ENCODE data around the gene ATG9A.
A peak's percentile ranks its signal among the peaks of the same experiment; 100 is the strongest.

ATG9A gene

DNA sequence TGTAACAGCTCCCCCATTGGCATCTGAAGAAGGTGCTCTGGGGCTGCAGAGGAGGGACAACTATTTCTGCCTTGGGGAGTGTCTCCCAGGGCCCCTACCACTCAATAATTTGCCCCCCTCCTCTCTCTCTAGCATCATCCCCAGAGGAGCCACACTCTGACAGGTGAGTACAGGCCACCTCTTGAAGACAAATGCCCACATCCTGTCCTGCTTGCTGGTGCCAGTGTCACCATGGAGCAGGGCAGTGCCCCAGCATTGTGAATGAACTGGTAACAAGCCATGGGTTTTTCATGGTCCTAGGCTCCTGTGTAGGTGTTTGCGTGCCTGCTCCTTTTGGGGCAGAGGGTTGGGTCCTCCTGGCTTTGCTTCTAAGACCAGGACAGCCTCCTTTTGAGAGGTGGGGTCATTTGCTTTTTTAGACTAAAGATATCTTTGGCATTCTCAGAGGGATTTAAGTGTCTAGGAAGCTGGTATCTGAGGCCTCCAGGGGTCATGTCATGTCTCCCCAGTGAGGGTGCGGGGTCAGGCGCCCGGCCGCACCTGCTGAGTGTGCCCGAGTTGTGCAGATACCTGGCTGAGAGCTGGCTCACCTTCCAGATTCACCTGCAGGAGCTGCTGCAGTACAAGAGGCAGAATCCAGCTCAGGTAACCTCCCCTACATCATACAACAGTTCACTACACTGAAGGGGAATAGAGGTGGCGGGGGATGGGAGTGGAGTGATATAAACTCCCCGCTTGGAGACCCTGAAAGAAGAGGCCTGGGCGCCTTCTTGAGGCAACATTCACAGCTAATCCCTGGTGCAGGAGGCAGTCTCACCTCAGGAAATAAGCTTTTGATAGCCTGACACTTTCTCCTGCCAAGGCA, 49.6 kb downstream of the ATG9A start:
- TF ChIP-seq POLR2AphosphoS5 (IDR thresholded peaks at IDR 0.05; ENCODE audit: low read depth, low read length) (no peak), POU2F2 (IDR thresholded peaks at IDR 0.05; ENCODE audit: low read depth, low read length) (no peak), PAX5 (IDR thresholded peaks at IDR 0.05; ENCODE audit: insufficient read depth, low read length, severe bottlenecking) (no peak), SPI1 (IDR thresholded peaks at IDR 0.05; ENCODE audit: low read depth, low read length) (no peak), TAF1 (IDR thresholded peaks at IDR 0.05; ENCODE audit: low read depth, low read length) (no peak), POLR2A (IDR thresholded peaks at IDR 0.05; ENCODE audit: low read depth, low read length) (no peak)
- DNase-seq (ENCODE audit: insufficient read length, low spot score) = no peak
- no peak for FAIRE-seq

DNA sequence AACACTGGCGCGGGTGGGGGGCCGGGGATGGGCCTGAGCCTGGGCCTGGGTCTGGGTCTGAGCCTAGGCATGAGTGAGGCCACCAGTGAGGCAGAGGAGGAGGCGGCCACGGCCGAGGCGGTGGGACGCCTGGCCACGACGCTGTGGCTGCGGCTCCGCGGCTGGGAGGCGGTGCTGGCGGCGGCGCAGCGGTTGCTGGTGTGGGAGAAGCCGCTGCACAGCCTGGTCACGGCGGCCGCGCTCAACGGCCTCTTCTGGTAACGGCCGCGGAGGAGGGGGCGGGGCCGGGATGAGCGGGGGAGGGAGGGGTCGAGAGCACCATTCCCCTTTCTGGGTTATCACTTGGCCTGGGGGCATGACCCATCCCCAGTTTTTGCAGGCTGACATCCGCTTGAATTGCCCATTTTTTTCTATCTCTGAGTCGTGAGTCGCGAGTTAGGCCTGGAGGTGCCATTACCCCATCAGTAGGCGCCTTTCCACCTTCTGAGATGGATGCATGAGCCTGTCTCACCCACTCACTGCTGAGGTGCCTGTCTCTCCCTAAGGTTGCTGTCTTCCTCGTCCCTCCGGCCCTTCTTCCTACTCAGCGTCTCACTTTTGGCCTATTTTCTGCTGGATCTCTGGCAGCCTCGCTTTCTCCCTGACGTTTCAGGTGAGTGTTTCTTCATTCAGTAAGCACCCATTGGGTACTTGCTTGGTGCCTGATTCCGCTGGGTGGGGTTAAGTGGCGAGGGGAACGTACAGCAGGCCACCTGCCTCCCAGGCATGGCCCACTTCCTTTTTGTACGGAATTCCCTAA, 50.9 kb downstream of the ATG9A start:
- no peak for FAIRE-seq
- no peak for DNase-seq (ENCODE audit: insufficient read length, low spot score)
- no peak for TF ChIP-seq TAF1 (IDR thresholded peaks at IDR 0.05; ENCODE audit: low read depth, low read length)
- TF ChIP-seq SPI1 (IDR thresholded peaks at IDR 0.05; ENCODE audit: low read depth, low read length) = peak; percentile 25; the same call in 1 of the 2 replicates
- TF ChIP-seq POLR2AphosphoS5 (IDR thresholded peaks at IDR 0.05; ENCODE audit: low read depth, low read length) = no peak

DNA sequence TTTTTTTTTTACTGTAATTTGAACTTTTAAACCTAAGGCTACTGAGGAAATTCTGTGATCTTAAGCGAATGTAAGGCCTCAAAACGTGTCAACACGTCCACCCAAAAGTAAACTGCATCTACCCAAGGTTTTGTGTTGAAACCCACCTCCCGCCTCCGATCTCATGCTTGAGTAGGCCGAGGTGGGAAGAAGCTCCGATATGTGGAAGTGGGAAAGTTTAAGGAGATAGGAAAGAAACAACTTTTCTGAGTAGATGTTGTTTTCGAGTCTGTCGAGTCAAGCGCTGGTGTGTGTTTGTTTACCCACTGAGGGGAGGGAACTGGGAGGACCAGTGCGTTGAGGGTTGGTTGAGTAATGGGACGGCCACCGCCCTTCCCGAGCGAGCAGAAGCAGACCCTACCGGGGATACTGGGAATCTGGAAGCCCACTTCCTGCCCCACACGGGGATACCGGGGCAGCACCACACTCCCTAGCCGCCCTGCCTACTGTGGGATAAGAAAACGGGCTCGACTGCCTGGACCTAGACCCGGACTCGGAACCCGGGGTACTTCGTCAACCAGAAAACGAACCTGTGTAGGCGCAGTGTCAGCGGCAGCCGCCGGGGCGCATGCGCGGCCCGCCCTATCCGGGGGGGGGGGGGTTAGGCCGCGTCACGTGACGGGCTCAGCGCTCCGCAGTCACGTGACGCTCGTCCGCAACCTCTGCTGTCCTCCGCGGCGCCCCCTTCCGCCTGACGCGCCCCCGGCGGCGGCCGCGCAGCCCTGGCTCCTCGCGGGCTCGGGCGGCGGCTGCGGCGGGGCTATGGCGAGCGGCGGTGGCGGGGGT, 51.7 kb downstream of the ATG9A start, which contains the start of gene RETREG2:
Gene RETREG2, plus strand, starts transcription at position 724 of the 825 bp plus-strand sequence. Its CDS starts 78 bp downstream, at position 802.
- TF ChIP-seq TAF1 (IDR thresholded peaks at IDR 0.05; ENCODE audit: low read depth, low read length) (peak; percentile 67), POU2F2 (IDR thresholded peaks at IDR 0.05; ENCODE audit: low read depth, low read length) (no peak), PAX5 (IDR thresholded peaks at IDR 0.05; ENCODE audit: insufficient read depth, low read length, severe bottlenecking) (no peak), SPI1 (IDR thresholded peaks at IDR 0.05; ENCODE audit: low read depth, low read length) (peak; percentile 72), POLR2AphosphoS5 (IDR thresholded peaks at IDR 0.05; ENCODE audit: low read depth, low read length) (peak; percentile 81), POLR2A (IDR thresholded peaks at IDR 0.05; ENCODE audit: low read depth, low read length) (peak; percentile 82)
- FAIRE-seq = peak; percentile 99
- DNase-seq (ENCODE audit: insufficient read length, low spot score) = peak; percentile 97

DNA sequence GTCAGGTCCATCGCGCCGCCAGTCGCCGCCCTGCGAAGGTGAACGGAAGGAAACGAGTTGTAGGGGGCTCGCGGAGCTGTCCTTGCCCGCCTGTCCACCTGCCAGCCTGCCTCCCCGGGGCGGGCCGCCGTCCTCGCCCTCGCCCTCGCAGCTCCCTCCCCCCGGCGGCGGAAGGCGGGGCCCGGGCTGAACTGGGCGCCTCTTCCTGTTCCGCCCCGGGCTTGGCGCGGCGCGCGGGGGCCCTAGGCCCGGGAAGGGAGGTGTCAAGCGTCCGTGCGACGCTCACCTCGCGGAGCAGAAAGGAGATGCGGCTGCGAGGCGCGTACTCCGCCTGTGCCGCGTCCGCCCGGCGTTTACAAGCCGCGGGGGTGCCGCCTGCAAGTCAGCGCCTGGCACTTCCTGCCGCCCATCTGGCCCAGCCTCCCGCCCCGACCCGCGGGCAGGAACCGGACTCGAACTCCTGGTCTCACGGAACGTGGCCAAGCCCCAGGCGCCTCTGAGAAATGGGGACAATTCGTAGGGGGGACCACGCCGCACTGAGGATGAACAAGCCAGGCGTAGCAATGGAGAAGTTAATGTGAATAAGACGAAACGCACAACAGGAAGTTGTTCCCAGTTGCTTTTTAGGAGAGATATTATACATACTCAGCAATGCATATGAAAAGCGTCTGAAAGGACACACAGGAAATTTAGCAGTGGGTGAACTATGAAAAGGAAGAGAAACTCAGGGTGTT, 52.5 kb downstream of the ATG9A start, which contains the start of gene CNPPD1:
Gene CNPPD1, minus strand, starts transcription at position 108 of the 734 bp plus-strand sequence. Its CDS starts 97 bp downstream, at position 11.
- TF ChIP-seq SPI1 (IDR thresholded peaks at IDR 0.05; ENCODE audit: low read depth, low read length) = peak; percentile 45; the same call in 1 of the 2 replicates
- TF ChIP-seq PAX5 (IDR thresholded peaks at IDR 0.05; ENCODE audit: insufficient read depth, low read length, severe bottlenecking) = no peak
- peak; percentile 85 for TF ChIP-seq POLR2A (IDR thresholded peaks at IDR 0.05; ENCODE audit: low read depth, low read length)
- TF ChIP-seq POLR2AphosphoS5 (IDR thresholded peaks at IDR 0.05; ENCODE audit: low read depth, low read length) = peak; percentile 73
- peak; percentile 50; the same call in 1 of the 2 replicates for TF ChIP-seq TAF1 (IDR thresholded peaks at IDR 0.05; ENCODE audit: low read depth, low read length)
- no peak for TF ChIP-seq POU2F2 (IDR thresholded peaks at IDR 0.05; ENCODE audit: low read depth, low read length)
- peak; percentile 96 for FAIRE-seq
- DNase-seq (ENCODE audit: insufficient read length, low spot score) = peak; percentile 89

DNA sequence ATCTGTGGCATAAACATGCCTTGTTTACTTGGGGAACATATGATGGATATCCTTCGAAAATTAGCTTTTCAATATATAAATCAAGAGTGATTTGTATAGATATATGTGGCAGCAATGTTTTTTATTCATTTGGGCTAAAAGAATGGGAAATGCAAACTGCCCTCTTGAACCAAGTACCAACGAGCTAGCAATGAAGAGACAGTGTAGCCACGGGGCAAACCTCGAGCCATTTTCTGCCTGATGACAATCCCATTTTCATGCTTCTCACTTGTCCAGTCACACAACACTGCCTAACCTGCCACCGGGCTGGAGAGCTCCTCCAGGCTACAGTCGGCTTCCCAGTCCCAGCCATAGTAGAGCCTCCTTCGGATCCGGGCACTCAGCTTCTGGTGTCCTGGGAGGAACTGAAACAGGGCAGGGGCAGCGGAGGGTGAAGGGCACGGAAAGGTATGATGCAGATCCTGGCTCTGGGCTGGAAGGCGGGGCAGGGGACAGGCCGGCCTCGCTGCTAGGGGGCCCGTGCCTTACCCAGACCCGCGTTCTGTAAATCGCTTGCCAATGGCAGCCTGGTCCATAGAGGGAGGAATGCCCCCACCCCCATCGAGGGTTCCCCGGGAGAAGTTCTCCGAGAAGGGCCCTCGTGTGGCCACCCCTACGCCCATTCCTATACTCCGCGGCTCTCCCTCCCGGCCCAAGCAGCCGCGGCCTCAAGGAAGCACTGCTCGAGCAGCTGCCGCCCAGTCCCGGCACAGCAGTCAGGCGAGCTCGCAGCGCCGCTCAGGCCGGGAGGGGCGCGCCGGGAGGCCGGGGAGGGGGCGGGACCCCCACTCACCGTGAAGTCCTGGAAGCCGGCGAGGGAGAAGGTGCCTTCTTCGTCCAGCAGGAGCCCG, 53.3 kb downstream of the ATG9A start:
- FAIRE-seq (peak; percentile 77), DNase-seq (ENCODE audit: insufficient read length, low spot score) (no peak)
- TF ChIP-seq PAX5 (IDR thresholded peaks at IDR 0.05; ENCODE audit: insufficient read depth, low read length, severe bottlenecking) (peak; percentile 67), POU2F2 (IDR thresholded peaks at IDR 0.05; ENCODE audit: low read depth, low read length) (no peak), POLR2A (IDR thresholded peaks at IDR 0.05; ENCODE audit: low read depth, low read length) (no peak), SPI1 (IDR thresholded peaks at IDR 0.05; ENCODE audit: low read depth, low read length) (peak; percentile 92)

DNA sequence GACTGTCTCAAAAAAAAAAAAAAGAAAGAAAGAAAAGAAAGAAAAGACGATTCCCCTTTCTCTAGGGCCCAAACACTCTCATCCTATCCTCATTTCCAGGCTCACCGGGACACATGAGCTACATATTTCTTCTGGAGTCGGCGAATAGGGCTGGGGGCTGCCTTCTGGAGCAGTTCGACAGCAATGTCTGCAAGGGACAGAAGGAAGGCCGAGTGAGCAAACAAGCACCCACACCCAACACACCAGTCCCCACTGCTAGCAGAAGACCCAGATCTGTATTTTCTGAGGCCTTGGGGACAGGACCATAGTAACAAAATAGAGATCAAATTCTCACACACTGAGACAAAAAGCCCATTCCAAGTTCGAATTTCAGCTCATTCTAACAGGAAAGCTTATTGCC, 54.0 kb downstream of the ATG9A start:
- FAIRE-seq (no peak), DNase-seq (ENCODE audit: insufficient read length, low spot score) (no peak)

DNA sequence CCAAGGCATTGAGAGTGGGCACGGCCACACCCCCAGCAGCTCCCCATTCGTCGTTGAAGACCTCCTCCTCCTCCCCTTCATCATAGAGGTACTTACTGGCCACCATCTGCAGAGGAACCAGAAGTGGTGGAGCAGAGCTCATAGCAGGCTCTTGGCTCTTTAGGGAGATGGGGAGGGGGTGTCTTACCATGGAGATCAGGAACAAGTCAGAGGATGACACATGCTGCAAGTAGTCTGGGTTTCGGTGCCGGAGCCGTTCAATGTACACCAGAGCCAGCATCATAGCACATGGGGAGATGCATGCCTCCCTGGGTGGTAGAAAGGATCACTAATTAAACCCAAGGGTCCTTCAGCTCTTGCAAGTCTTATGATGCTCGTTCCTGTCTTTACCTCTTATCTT, 54.6 kb downstream of the ATG9A start:
- no peak for FAIRE-seq
- no peak for TF ChIP-seq TAF1 (IDR thresholded peaks at IDR 0.05; ENCODE audit: low read depth, low read length)
- TF ChIP-seq POLR2AphosphoS5 (IDR thresholded peaks at IDR 0.05; ENCODE audit: low read depth, low read length) = no peak
- no peak for TF ChIP-seq SPI1 (IDR thresholded peaks at IDR 0.05; ENCODE audit: low read depth, low read length)
- no peak for TF ChIP-seq POLR2A (IDR thresholded peaks at IDR 0.05; ENCODE audit: low read depth, low read length)
- TF ChIP-seq PAX5 (IDR thresholded peaks at IDR 0.05; ENCODE audit: insufficient read depth, low read length, severe bottlenecking) = no peak
- no peak for TF ChIP-seq POU2F2 (IDR thresholded peaks at IDR 0.05; ENCODE audit: low read depth, low read length)
- DNase-seq (ENCODE audit: insufficient read length, low spot score) = no peak

More for the DNA sequence above, 54.0 kb downstream of the ATG9A start:
- no peak for TF ChIP-seq POLR2AphosphoS5 (IDR thresholded peaks at IDR 0.05; ENCODE audit: low read depth, low read length)
- TF ChIP-seq TAF1 (IDR thresholded peaks at IDR 0.05; ENCODE audit: low read depth, low read length) = no peak
- TF ChIP-seq POLR2A (IDR thresholded peaks at IDR 0.05; ENCODE audit: low read depth, low read length) = no peak
- no peak for TF ChIP-seq SPI1 (IDR thresholded peaks at IDR 0.05; ENCODE audit: low read depth, low read length)
- TF ChIP-seq PAX5 (IDR thresholded peaks at IDR 0.05; ENCODE audit: insufficient read depth, low read length, severe bottlenecking) = no peak
- no peak for TF ChIP-seq POU2F2 (IDR thresholded peaks at IDR 0.05; ENCODE audit: low read depth, low read length)

Data from GM12891 (cell line).